ENCODE data around the gene AK8. TPM values are rescaled to one million over a fixed set of nuclear protein-coding genes. Genes with fewer than 3 reads are reported as not detected.

The AK8 gene
- total RNA-seq, 3 donors from 2014 or later (not counting 1 experiment from before 2014, with no cell fraction given) = 0.14 to 0.21 (median 0.18) TPM

DNA sequence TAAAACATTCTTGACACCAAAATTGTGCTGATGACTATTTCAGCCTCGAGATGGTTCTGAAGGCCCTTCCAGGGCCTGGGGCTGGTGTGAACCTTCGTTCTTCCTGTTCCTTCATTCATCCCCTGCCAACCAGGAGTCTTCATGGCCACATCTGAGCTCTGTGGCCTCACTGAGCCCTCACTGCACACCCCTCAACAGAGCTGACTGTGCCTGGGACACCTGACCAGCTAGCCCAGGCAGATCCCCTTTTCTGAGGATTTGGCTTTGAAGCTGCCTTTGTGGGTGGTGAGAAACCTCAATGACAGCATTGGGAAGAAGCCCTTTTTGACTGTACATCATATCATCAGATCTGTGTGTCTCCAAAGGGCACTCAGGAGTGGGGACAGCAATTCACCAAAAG, 13.8 kb downstream of the AK8 start:
- H3K36me3 Mint-ChIP-seq = no peaks in the 10 kb centered on the region

GRCh38 chr9:132863096-132863495, 15.0 kb downstream of the AK8 start:
- no peaks in the 10 kb centered on the region for H3K36me3 Mint-ChIP-seq
- Histone ChIP-seq H3K27ac (ENCODE audit: low read length) (no peak overlapping the region), H3K36me3 (ENCODE audit: control insufficient read depth, insufficient read depth, low read length) (no peaks in the 10 kb centered on the region), H3K27me3 (ENCODE audit: control insufficient read depth, insufficient read depth, low read length) (no peaks in the 10 kb centered on the region), H3K9me3 (ENCODE audit: control insufficient read depth, insufficient read depth, low read length) (no peaks in the 10 kb centered on the region), H3K4me3 (ENCODE audit: low read length) (no peak overlapping the region), H3K4me1 (ENCODE audit: control insufficient read depth, insufficient read depth, low read length) (no peaks in the 10 kb centered on the region)
- WGBS (ENCODE audit: insufficient coverage) = 83% methylated on average over 12 of the region's 12 CpGs
- no peak overlapping the region for H3K27ac Mint-ChIP-seq
- intact Hi-C loops (cut with micrococcal nuclease) = no loop called here
- no peak overlapping the region for H3K4me3 Mint-ChIP-seq
- TF ChIP-seq, protein P1, sequence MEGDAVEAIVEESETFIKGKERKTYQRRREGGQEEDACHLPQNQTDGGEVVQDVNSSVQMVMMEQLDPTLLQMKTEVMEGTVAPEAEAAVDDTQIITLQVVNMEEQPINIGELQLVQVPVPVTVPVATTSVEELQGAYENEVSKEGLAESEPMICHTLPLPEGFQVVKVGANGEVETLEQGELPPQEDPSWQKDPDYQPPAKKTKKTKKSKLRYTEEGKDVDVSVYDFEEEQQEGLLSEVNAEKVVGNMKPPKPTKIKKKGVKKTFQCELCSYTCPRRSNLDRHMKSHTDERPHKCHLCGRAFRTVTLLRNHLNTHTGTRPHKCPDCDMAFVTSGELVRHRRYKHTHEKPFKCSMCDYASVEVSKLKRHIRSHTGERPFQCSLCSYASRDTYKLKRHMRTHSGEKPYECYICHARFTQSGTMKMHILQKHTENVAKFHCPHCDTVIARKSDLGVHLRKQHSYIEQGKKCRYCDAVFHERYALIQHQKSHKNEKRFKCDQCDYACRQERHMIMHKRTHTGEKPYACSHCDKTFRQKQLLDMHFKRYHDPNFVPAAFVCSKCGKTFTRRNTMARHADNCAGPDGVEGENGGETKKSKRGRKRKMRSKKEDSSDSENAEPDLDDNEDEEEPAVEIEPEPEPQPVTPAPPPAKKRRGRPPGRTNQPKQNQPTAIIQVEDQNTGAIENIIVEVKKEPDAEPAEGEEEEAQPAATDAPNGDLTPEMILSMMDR (IDR thresholded peaks at IDR 0.05) = no peak
- H3K4me1 Mint-ChIP-seq = no peaks in the 10 kb centered on the region
- H3K27me3 Mint-ChIP-seq (ENCODE audit: low read depth in 2 of 2) = no peaks in the 10 kb centered on the region
- DNase-seq (no peak), ATAC-seq (no peak)
- no peaks in the 10 kb centered on the region for H3K9me3 Mint-ChIP-seq

More for the DNA sequence above, 13.8 kb downstream of the AK8 start:
- intact Hi-C loops (cut with micrococcal nuclease) = no loop called here
- Mint-ChIP-seq H3K27me3 (ENCODE audit: low read depth in 2 of 2) (no peaks in the 10 kb centered on the region), H3K4me1 (no peaks in the 10 kb centered on the region), H3K4me3 (no peak overlapping the region), H3K9me3 (no peaks in the 10 kb centered on the region), H3K27ac (no peak overlapping the region)
- Histone ChIP-seq H3K27me3 (ENCODE audit: control insufficient read depth, insufficient read depth, low read length) (no peaks in the 10 kb centered on the region), H3K4me1 (ENCODE audit: control insufficient read depth, insufficient read depth, low read length) (no peaks in the 10 kb centered on the region), H3K36me3 (ENCODE audit: control insufficient read depth, insufficient read depth, low read length) (no peaks in the 10 kb centered on the region), H3K9me3 (ENCODE audit: control insufficient read depth, insufficient read depth, low read length) (no peaks in the 10 kb centered on the region), H3K27ac (ENCODE audit: low read length) (no peak overlapping the region), H3K4me3 (ENCODE audit: low read length) (no peak overlapping the region)
- 50% methylated on average over 2 of the region's 2 CpGs for WGBS (ENCODE audit: insufficient coverage)
- TF ChIP-seq, protein P1 (IDR thresholded peaks at IDR 0.05) = no peak
- no peak for DNase-seq
- ATAC-seq = no peak

- ATAC-seq (no peak), DNase-seq (no peak)
- Mint-ChIP-seq H3K4me1 (no peaks in the 10 kb centered on the region), H3K4me3 (no peak overlapping the region), H3K9me3 (no peaks in the 10 kb centered on the region), H3K27me3 (ENCODE audit: low read depth in 2 of 2) (no peaks in the 10 kb centered on the region), H3K36me3 (no peaks in the 10 kb centered on the region), H3K27ac (no peak overlapping the region)
- no peaks in the 10 kb centered on the region for H3K27me3 ChIP-seq (ENCODE audit: control insufficient read depth, insufficient read depth, low read length)
- H3K36me3 ChIP-seq (ENCODE audit: control insufficient read depth, insufficient read depth, low read length) = no peaks in the 10 kb centered on the region
- intact Hi-C loops (cut with micrococcal nuclease) = no loop called here
- TF ChIP-seq, protein P1 (IDR thresholded peaks at IDR 0.05) = no peak
- WGBS (ENCODE audit: insufficient coverage) = 47% methylated on average over 6 of the region's 6 CpGs
- no peaks in the 10 kb centered on the region for H3K9me3 ChIP-seq (ENCODE audit: control insufficient read depth, insufficient read depth, low read length)
- no peaks in the 10 kb centered on the region for H3K4me1 ChIP-seq (ENCODE audit: control insufficient read depth, insufficient read depth, low read length)
- no peak overlapping the region for H3K4me3 ChIP-seq (ENCODE audit: low read length)
- H3K27ac ChIP-seq (ENCODE audit: low read length) = no peak overlapping the region
Observed at GRCh38 chr9:132862533-132862932, 15.6 kb downstream of the AK8 start.

DNA sequence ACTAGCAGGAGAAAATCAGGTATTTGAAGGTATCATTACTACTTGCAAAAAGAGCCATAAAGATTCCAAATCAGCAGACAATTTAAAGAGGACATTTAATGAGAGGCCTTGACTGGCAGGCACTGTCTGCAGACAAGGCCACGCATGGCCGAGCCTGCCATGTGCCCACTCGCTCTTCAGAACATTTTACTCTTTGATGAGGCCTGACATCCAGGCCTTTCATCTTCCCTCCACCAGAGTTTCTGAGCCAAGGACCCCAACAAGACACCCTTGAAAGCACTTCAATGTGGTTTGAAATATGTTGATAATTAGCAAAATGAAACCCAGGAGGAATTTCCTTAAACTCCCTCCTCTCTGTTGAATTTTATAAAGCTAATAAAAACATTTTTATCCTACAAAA, 16.4 kb downstream of the AK8 start:
- Histone ChIP-seq H3K9me3 (ENCODE audit: control insufficient read depth, insufficient read depth, low read length) (no peaks in the 10 kb centered on the region), H3K27ac (ENCODE audit: low read length) (no peak overlapping the region), H3K4me1 (ENCODE audit: control insufficient read depth, insufficient read depth, low read length) (no peaks in the 10 kb centered on the region), H3K27me3 (ENCODE audit: control insufficient read depth, insufficient read depth, low read length) (no peaks in the 10 kb centered on the region), H3K4me3 (ENCODE audit: low read length) (no peak overlapping the region), H3K36me3 (ENCODE audit: control insufficient read depth, insufficient read depth, low read length) (no peaks in the 10 kb centered on the region)
- TF ChIP-seq, protein P1 (IDR thresholded peaks at IDR 0.05) = no peak
- intact Hi-C loops (cut with micrococcal nuclease) = no loop called here
- no peak for DNase-seq
- H3K27ac Mint-ChIP-seq = no peak overlapping the region
- H3K4me3 Mint-ChIP-seq = no peak overlapping the region
- H3K4me1 Mint-ChIP-seq = no peaks in the 10 kb centered on the region
- no peaks in the 10 kb centered on the region for H3K9me3 Mint-ChIP-seq
- ATAC-seq = no peak
- no peaks in the 10 kb centered on the region for H3K36me3 Mint-ChIP-seq
- 73% methylated on average over 3 of the region's 3 CpGs for WGBS (ENCODE audit: insufficient coverage)
- peaks cover 0 to 2% of the 10 kb centered on the region in 2 donors for H3K27me3 Mint-ChIP-seq (ENCODE audit: low read depth in 2 of 2)

Data from natural killer cell (primary cell).